ENCODE results near the gene ITGAL.
"Not testable (repeated sequence)": the region's sequence is repeated elsewhere in the genome, so short reads cannot be mapped to it uniquely, and the experiment has no call there.

Gene ITGAL

GRCh38 chr16:30457743-30458560 lies 14.6 kb upstream of the ITGAL start:
- DNase-seq = no peak

GRCh38 chr16:30458561-30459394 lies 13.8 kb upstream of the ITGAL start:
- peak; percentile 83 for DNase-seq

GRCh38 chr16:30459456-30459855 lies 13.1 kb upstream of the ITGAL start:
- no peak for DNase-seq

GRCh38 chr16:30461426-30461825 lies 11.1 kb upstream of the ITGAL start:
- not testable (repeated sequence) for DNase-seq

- DNase-seq = no peak
Measured at GRCh38 chr16:30464078-30464477, 8.5 kb upstream of the ITGAL start.

- DNase-seq = peak; percentile 49
Measured at GRCh38 chr16:30470170-30470512, 2.4 kb upstream of the ITGAL start.

GRCh38 chr16:30470632-30470995 lies 1.9 kb upstream of the ITGAL start:
- DNase-seq = no peak

GRCh38 chr16:30473231-30474073 lies 910 bp downstream of the ITGAL start:
- peak; percentile 58 for DNase-seq

GRCh38 chr16:30474074-30474452 lies 1.5 kb downstream of the ITGAL start:
- DNase-seq = no peak

- no peak for DNase-seq
Measured at GRCh38 chr16:30474684-30475083, 2.1 kb downstream of the ITGAL start.

- no peak for DNase-seq
Measured at GRCh38 chr16:30476991-30477390, 4.4 kb downstream of the ITGAL start.

GRCh38 chr16:30477773-30478172 lies 5.2 kb downstream of the ITGAL start:
- not testable (repeated sequence) for DNase-seq

GRCh38 chr16:30478766-30479478 lies 6.4 kb downstream of the ITGAL start:
- DNase-seq = no peak

- no peak for DNase-seq
Measured at GRCh38 chr16:30481381-30481780, 8.8 kb downstream of the ITGAL start.

GRCh38 chr16:30482366-30482765 lies 9.8 kb downstream of the ITGAL start:
- DNase-seq = peak; percentile 43

GRCh38 chr16:30484887-30485286 lies 12.3 kb downstream of the ITGAL start:
- no peak for DNase-seq

GRCh38 chr16:30485818-30486436 lies 13.4 kb downstream of the ITGAL start:
- no peak for DNase-seq

GRCh38 chr16:30488764-30489605 lies 16.4 kb downstream of the ITGAL start:
- no peak for DNase-seq

GRCh38 chr16:30490210-30490609 lies 17.7 kb downstream of the ITGAL start:
- no peak for DNase-seq

GRCh38 chr16:30491229-30491628 lies 18.7 kb downstream of the ITGAL start:
- no peak for DNase-seq

- peak; percentile 53 for DNase-seq
Measured at GRCh38 chr16:30491744-30492308, 19.3 kb downstream of the ITGAL start.
